GM18868 (cell line): ENCODE data around the gene ZMYM4.
"Not testable (repeated sequence)": the region's sequence is repeated elsewhere in the genome, so short reads cannot be mapped to it uniquely, and the experiment has no call there.

Experiments used
- ATAC-seq: cut with Tn5 transposase; IDR thresholded peaks from one replicate; pipeline ENCODE4 v1.9.1; 2021; ENCODE audit warnings: mild to moderate bottlenecking, moderate library complexity; ENCODE audit not compliant: unreplicated experiment

ZMYM4 gene

DNA sequence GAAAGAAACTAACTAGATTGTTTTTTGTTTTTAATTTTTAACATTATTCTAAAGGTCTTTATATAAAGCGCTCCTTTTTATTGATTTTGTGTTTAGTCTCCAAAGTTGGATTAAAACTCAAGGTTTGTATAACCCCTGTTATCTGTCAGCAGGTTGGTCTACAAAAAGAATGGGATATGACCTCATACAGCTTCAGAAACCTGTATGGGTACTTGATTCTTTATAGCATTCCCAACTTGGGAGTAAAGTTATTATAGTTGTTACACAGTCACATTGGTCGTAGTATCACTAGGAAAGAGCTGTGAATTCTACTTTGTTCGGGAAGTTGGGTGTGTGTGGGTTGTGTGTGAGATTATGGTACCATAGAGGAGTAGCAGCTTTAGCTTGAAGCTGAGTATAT is 52.4 kb downstream of the ZMYM4 start:
- ATAC-seq = no peak

DNA sequence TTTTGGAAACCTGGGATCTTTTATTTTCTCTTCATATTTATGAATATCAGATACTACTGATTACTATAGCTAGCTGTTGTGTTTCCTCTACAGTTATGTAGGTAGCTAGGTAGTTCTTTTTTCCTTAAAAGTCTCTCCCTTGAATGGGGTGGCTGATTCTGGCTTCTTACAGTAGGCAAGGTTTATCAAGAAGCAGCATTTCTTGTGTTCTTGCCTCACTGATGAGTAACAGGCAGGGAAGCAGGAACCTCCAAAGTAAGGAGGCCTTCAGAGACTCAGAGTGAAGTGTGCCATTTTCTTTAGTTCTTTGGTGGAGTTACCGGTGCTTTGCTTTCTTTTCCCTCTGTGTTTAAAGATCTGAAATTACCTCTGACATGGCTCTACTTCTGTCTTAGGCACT is 56.0 kb downstream of the ZMYM4 start:
- ATAC-seq = no peak

DNA sequence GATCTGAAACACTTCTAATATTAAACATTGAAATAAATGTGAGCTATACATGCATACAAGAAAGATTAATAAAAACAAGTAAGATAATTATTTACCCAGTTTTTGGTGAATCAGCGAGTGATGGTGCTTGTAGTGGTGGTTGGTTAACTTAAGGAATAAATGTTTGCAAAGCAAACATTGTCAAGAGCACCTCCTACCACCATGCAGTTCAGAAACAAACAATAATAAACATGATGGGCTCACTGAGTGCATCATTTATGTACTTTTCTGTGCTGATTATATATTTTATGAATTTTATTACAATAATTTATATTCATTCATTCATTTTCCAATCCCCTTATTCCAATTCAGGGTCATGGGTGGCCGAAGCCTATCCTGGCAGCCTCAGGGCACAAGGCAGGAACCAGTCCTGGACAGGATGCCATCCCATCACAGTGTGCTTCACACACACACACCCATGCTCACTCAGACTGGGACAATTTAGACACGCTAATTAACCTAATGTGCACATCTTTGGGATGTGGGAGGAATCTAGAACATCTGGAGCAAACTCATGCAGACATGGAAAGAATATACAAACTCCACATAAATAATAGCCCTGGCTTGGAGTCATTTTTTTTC is 57.8 kb downstream of the ZMYM4 start:
- no peak for ATAC-seq

DNA sequence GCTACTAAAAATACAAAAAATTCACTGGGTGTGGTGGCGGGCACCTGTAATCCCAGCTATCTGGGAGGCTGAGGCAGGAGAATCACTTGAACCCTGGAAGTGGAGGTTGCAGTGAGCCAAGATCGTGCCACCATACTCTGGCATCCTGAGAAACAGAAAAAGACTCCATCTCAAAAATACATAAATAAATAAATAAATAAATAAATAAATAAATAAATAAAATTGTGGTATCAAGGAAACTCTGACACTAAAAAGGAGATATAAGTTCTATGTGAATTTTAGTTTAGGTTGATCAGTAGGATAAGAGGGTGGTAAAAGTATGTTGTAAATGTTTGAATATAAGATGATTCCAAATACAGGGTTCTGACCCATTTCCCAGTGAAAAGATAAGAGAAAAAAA is 63.1 kb downstream of the ZMYM4 start:
- ATAC-seq = not testable (repeated sequence)

DNA sequence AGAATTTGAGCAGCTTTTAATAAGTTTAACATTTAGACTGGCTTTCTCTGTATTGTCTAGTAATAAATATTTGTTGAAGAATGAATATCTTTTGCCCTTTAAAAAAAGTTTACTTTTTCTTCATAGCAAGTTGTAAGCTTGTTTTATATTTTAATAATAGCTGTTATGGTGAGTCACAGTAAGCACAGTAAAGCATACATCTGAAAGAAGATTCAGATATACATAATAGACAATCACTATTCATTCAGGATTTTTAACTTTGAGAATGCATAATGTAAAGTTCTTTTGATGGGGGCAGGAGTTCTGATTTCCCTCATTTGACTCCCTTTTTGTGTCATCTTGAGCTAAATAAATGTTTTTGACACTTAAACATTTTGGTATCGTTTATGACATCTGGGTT is 66.0 kb downstream of the ZMYM4 start:
- ATAC-seq = no peak

DNA sequence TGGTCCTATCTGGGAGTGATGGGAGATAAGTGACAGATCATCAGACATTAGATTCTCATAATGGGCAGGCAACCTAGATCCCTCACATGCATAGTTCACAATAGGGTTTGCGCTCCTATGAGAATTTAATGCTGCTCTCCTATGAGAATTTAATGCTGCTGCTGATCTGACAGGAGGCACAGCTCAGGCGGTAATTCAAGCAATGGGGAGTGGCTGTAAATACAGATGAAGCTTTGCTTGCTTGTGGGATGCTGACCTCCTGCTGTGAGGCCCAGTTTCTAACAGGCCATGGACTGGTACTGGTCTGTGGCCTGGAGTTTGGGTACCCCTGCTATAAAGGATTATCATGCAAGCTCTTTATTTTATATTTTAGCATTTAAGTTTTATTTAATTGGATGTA is 72.0 kb downstream of the ZMYM4 start:
- ATAC-seq = no peak

DNA sequence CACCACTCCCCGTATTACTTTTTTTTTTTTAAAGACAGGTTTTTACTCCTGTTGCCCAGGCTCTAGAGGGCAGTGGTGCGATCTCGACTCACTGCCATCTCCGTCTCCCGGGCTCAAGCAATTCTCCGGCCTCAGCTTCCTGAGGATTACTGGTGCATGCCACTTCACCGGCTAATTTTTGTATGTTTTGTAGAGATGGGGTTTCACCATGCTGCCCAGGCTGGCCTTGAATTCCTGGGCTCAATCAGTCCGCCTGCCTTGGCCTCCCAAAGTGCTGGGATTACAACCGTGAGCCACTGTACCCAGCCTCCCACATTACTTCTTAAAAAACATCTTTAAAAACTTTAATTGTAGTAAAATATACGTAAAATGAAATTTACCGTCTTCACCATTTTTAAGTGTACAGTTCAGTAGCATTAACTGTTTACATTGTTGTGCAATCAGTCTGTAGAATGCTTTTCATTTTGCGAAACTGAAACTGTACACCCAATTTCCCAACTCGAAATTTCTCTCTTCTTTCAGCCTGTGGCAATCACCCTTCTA is 77.0 kb downstream of the ZMYM4 start:
- no peak for ATAC-seq

DNA sequence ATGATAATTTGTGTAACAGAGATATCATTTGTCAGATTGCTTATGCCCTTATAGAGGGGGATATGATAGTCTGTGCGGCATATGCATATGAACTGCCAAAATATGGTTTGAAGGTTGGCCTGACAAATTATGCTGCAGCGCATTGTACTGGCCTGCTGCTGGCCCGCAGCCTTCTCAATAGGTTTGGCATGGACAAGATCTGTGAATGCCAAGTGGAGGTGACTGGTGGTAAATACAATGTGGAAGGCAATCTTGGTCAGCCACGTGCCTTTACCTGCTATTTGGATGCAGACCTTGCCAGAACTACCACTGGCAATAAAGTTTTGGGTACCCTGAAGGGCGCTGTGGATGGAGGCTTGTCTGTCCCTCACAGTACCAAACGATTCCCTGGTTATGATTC is 82.4 kb downstream of the ZMYM4 start:
- no peak for ATAC-seq

DNA sequence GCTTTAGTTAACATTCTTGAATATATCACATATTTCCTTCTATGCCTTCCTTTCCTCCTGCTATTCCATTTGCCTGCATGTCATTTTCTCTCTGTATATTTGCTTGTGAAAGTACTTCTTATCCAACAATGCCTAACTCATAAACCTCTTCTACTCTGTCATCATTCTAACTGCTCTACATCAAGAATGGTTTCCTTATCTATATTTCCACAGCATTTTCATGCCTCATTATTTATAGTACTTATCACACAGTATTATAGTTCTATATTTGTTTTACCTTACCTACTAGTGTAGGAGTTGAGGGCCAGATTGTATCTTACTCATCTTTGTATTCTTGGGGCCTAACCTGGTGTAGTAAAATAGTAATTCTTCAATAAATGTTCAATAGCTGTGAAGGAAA is 91.5 kb downstream of the ZMYM4 start:
- ATAC-seq = no peak

DNA sequence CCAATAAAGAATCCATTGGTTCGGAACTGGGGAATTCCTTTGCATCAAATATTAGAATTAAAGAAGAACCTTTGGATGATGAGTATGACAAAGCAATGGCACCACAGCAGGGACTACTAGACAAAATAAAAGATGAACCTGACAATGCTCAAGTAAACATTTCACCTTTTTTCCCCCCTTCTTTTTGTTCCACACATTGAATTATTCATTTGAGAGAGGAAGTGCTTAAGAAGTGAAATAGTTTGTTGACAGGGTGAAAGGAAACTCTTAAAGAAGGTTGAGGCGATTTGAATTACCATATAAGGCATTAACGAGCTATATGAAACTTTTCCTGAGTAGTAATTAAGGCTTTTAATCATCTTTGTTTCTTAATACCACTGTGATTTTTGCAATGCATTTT is 93.1 kb downstream of the ZMYM4 start:
- no peak for ATAC-seq

DNA sequence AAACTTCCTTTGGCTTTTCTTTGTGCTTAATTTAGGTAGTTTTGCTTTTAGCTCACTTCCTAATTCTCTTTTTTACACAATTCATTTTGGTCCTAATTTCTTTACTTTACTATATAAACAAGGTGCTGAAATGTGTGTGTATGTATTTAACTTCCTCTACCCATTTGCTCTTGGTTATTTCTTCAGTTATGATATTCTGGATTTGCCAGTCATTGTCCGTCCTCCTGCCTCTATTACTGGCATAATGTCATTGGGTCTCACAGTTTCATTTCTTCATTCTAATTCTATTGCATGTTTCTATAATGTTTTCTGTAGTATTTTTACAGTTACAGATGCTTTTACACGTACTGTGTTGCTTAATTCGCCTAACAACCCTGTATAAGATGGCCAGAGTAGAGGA is 96.2 kb downstream of the ZMYM4 start:
- ATAC-seq = no peak

DNA sequence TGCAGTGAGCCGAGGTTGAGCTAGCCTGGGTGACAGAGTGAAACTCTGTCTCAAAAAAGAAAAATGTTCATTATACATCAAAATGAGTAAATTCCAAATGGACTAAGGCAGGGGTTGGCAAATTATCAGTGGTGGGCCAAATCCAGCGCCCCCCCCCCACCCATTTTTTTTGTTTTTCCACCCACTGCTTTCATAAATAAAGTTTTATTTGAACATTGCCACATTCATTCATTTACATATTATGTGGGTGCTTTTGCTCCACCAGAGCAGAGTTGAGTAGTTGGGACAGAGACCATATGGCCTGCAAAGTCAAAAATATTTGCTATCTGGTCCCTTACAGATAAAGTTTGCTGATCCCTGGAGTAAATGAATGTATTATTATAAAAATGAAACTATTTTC is 99.4 kb downstream of the ZMYM4 start:
- no peak for ATAC-seq

DNA sequence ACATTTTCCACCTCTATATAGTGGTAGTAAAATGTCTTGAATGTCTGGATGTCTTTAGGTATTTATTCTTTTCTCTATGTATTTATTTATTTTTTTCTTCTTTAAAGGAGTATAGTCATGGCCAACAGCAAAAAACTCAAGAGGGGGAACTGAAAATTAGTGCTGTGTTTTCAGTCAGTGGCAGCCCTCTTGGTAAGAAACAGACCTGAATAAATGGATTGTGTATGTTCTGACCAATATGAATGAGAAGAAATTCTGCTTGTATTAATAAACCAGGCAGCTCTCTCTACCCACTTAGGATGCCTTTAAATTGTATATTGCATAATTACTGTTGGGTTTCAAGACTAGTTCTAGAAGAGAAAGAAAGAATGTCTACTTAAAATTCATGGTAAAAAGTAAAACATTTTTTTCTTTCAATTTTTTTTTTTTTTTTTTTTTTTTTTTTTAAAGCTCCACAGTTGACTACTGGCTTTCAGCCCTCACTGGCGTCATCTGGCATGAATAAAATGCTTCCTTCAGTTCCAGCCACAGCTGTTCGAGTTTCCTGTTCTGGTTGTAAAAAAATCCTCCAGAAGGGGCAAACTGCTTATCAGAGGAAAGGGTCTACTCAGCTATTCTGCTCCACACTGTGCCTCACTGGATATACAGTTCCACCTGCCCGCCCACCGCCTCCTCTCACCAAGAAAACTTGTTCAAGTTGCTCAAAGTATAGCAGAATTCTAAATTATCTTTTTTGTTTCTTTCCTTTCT is 101.6 kb downstream of the ZMYM4 start:
- ATAC-seq = no peak

DNA sequence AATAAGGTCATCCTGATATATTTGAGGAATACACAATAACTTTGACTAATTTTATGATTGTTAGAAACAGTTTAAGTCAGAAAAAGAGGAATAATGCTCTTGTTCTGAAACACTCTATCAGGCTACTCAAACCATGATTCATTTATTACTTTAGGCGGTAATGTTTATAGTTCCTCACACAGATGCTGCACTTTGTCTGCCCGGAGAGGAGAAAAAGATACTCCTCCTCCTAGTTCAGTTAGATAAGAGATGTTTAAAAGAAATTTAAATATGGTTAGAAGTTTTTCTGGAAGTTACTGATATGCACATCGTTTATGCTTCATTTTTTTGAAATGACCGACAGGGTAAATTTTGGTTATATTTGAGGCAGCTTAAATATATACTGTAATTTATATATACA is 103.0 kb downstream of the ZMYM4 start:
- no peak for ATAC-seq

DNA sequence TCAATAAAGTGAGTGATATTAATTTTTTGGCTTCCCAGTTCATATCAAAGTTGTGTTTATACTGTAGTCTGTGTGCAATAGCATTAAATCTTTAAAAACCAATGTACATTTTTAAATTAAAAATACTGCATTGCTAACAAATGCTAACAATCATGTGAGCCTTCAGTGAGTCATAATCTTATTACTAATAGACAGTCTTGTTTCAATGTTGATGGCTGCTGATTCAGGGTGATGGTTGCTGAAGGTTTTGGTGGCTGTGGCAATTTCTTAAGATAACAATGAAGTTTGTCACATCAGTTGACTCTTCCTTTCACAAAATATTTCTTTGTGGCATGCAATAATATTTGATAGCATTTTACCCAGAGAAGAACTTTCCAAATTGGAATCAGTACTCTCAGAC is 109.0 kb downstream of the ZMYM4 start:
- ATAC-seq = no peak

DNA sequence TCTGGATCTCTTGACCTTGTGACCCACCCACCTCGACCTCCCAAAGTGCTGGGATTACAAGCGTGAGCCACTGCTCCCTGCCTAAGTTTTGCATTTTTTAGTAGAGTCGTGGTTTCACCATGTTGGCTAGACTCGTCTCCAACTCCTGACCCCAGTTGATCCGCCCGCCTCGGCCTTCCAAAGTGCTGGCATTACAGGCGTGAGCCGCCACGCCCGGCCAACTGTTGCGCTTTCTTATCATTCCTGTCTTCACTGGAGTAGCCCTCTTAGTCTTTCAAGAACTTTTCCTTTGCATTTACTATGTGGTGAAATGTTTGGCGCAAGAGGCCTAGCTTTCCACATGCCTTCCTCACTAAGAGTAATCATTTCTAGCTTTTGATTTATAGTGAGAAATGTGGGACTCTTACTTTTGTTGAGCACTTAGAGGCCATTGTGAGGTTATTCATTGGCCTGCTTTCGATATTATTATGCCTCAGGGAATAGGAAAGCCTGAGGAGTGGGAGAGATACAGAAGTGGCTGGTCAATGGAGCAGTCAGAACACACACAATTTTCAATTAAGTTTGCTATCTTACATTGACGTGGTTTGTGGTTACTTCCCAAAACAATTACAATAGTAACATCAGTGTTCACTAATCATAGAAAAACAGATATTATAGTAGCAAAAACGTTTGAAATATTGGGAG is 111.0 kb downstream of the ZMYM4 start:
- ATAC-seq = no peak

DNA sequence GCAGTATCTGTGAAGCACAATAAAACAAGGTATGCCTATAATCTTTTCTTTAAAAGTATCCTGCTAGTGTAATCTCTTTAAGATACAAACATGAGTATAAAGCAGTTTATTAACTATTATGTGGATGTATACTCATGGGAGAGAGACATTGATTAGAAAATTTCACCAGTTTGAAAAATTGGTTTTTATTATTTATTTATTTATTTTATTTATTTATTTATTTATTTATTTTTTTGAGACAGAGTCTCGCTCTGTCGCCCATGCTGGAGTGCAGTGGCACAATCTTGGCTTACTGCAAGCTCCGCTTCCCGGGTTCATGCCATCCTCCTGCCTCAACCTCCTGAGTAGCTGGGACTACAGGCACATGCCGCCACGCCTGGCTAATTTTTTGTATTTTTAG is 111.6 kb downstream of the ZMYM4 start:
- not testable (repeated sequence) for ATAC-seq

DNA sequence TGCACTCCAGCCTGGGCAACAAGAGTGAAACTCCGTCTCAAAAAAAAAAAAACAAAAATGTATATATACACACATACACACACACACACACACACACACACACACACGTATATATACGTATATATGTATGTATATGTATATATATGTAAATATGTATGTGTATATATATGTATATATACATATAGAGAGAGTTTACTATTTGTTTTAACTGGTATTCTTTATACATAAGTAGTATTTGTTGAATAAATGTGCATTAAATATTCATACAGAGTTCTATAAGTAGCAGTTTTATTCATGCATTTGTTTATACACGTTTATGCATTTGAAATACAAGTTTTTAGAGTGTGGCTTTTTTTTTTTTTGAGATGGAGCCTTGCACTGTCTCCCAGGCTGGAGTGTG is 113.6 kb downstream of the ZMYM4 start:
- ATAC-seq = no peak

DNA sequence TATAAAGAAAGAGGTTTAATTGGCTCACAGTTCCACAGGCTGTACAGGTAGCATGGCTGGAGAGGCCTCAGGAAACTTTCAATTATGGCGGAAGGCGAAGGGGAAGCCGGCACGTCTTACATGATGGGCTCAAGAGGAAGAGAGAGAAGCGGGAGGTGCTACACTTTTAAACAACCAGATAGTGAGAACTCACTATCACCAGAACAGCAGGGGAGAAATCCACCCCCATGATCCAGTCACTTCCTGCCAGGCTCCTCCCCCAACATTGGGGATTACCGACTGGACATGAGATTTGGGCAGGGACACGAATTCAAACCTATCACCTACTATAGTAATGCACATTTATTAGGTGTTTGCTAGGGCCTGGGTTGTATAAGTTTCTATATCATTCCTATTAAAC is 117.8 kb downstream of the ZMYM4 start:
- ATAC-seq = no peak

DNA sequence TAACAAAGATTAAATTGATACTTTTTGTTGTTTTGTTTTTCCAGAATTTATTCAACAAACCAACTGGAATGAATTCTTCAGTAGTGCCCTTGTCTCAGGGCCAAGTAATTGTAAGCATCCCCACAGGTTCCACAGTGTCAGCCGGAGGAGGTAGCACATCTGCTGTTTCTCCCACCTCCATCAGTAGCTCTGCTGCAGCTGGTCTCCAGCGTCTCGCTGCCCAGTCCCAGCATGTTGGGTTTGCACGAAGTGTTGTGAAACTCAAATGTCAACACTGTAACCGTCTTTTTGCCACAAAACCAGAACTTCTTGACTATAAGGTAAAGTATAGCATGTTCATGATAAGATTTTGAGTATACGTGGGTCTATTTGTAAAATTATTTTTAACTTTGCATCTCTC is 118.5 kb downstream of the ZMYM4 start:
- no peak for ATAC-seq

DNA sequence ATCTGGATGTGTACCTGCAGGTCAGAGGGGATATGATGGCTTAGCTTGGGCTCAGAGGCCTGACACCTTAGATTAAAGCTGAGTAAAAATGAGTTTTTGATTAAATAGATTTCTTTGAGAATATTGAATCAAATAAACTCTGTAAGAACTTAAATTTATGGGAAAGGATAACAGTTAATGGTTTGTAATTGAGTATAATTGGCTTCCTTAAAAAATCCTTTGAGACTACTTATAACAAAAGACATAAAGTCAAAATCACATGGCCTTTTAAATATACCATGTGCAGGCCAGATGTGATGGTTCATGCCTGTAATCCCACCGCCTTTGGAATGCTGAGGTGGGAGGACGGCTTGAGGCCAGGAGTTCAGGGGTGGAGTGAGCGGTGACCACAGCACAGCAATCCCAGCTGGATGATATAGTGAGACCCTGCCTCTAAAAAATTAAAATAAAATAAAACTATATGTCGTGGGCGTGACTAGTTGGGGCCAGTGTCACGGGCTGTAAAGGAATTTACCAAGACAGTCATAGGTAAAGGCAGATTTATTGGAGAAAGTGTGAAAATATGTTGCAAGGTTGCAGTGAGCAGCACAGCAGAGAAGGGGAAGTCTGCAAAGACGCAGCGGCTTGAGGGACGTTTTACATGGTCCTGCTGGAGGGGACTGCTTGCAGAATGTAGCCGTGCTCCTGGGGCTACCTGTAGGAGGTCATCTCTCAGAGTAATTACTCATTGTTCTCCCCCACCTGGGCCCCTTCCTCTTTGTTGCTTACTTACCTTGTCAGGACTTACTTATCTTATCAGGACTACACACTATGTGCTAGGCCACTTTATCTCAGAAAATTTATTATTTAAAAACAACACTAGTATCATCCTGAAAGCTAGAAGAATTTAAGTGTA is 122.3 kb downstream of the ZMYM4 start:
- ATAC-seq = no peak
